GM23248 (cell line): ENCODE measurements around the gene SCN2A.

ENCODE experiments used
- EZH2 ChIP-seq: fragments of 200-600 bp; sonication (generic); IDR thresholded peaks from 2 replicates; pipeline ENCODE4 v1.6.1; 2018; ENCODE audit warnings: antibody characterized with exemption, mild to moderate bottlenecking; ENCODE audit not compliant: insufficient read depth, poor library complexity, severe bottlenecking
- EZH2phosphoT487 ChIP-seq: fragments of 200-600 bp; sonication (generic); IDR thresholded peaks from 2 replicates; pipeline ENCODE4 v1.6.1; 2018; ENCODE audit warnings: antibody characterized with exemption, moderate library complexity, mild to moderate bottlenecking, low read depth; ENCODE audit not compliant: insufficient read depth

- TF ChIP-seq EZH2 (no peak), EZH2phosphoT487 (no peak)
These were observed 68.1 kb downstream of the SCN2A start for GRCh38 chr2:165307317-165307716.
